ENCODE data around the gene SHROOM2. TPM values are rescaled to one million over a fixed set of nuclear protein-coding genes. Genes with fewer than 3 reads are reported as not detected.

SHROOM2 gene
- total RNA-seq, 1 experiment from 2014 or later, result 13.9 TPM

- no peaks in the 10 kb centered on the region for H3K79me1 ChIP-seq (ENCODE audit: insufficient read depth, low read depth, low read length, poor library complexity, severe bottlenecking)
- H3K27me3 ChIP-seq (ENCODE audit: insufficient read depth, low read length), result no peaks in the 10 kb centered on the region
- H3K4me1 ChIP-seq (ENCODE audit: insufficient read depth, low read length), result peaks cover 7% of the 10 kb centered on the region; the same call in 1 of the 2 replicates
- H2BK5ac ChIP-seq (ENCODE audit: insufficient read length, low read length), result no peak overlapping the region
- no peak overlapping the region for H3K4ac ChIP-seq (ENCODE audit: low read depth, low read length)
- H4K91ac ChIP-seq (ENCODE audit: insufficient read length, low read depth, low read length), result no peak overlapping the region
- Mint-ChIP-seq H3K4me3 (no peak overlapping the region), H3K27ac (no peak overlapping the region), H3K36me3 (ENCODE audit: insufficient read depth in 1 of 3, low read depth in 3 of 3) (peaks cover 2 to 18% (median 13%) of the 10 kb centered on the region in 3 experiments), H3K9me3 (peaks cover 46 to 47% of the 10 kb centered on the region in 2 experiments), H3K27me3 (ENCODE audit: low read depth) (no peaks in the 10 kb centered on the region), H3K4me1 (peaks cover 14 to 38% of the 10 kb centered on the region in 2 experiments)
- TF ChIP-seq CTCF (conservative IDR thresholded peaks at IDR 0.05), result no peak
- no peak overlapping the region for H2AFZ ChIP-seq (ENCODE audit: low read length)
- H2AK5ac ChIP-seq (ENCODE audit: insufficient read length, low read length), result no peak overlapping the region
- no peaks in the 10 kb centered on the region for H4K20me1 ChIP-seq (ENCODE audit: control insufficient read depth, insufficient read depth, insufficient read length)
- no CpG with 5 or more reads among the region's 7 CpGs for WGBS (ENCODE audit: extremely low coverage, insufficient read length, low lambda C conversion rate)
- H3K27ac ChIP-seq (ENCODE audit: insufficient read length, low read depth, low read length), result no peak overlapping the region
- no peak overlapping the region for H3K56ac ChIP-seq (ENCODE audit: insufficient read length, low read depth, low read length)
- no peak overlapping the region for H3T11ph ChIP-seq (ENCODE audit: low read length)
- H2BK20ac ChIP-seq (ENCODE audit: low read depth, low read length, poor library complexity, severe bottlenecking), result no peak overlapping the region
- H2BK12ac ChIP-seq (ENCODE audit: insufficient read length, low read depth, low read length), result no peak overlapping the region
- no peak overlapping the region for H2BK120ac ChIP-seq (ENCODE audit: low read depth, low read length, poor library complexity, severe bottlenecking)
- no peak overlapping the region for H4K5ac ChIP-seq (ENCODE audit: insufficient read length, low read depth, low read length)
- no peaks in the 10 kb centered on the region for H3K23me2 ChIP-seq (ENCODE audit: insufficient read length, low read depth, low read length, poor library complexity, severe bottlenecking)
- H4K8ac ChIP-seq (replicated peaks; ENCODE audit: insufficient read length, low read depth, low read length), result no peak overlapping the region
- H3K4me2 ChIP-seq (ENCODE audit: insufficient read depth, insufficient read length, low read length), result no peak overlapping the region
- no peaks in the 10 kb centered on the region for H3K9me3 ChIP-seq (ENCODE audit: control insufficient read depth, low read depth, low read length)
- no peak overlapping the region for H3K14ac ChIP-seq (ENCODE audit: insufficient read depth, low read length)
- H3K23ac ChIP-seq (ENCODE audit: insufficient read length, low read depth, low read length), result no peak overlapping the region
- no peak for DNase-seq
- H3K79me2 ChIP-seq (ENCODE audit: insufficient read depth, low read length), result no peaks in the 10 kb centered on the region
- no peak overlapping the region for H3K9ac ChIP-seq (ENCODE audit: extremely low read depth, insufficient read length, low read length)
- H3K18ac ChIP-seq (ENCODE audit: insufficient read length, low read depth, low read length), result no peak overlapping the region
- no peak overlapping the region for H2BK15ac ChIP-seq (ENCODE audit: low read depth, low read length)
Observed at GRCh38 chrX:9980401-9980800, 194.2 kb downstream of the SHROOM2 start.
